G401 (cell line): Measurements from ENCODE around the gene STON2. TPM values are rescaled to one million over a fixed set of nuclear protein-coding genes. Genes with fewer than 3 reads are reported as not detected.

Experiments
- DNase-seq: peaks from one replicate; pipeline ENCODE4 v3.0.0-alpha.2; 2015; ENCODE audit warnings: low spot score
- in situ Hi-C: cut with HindIII; loops from 2 replicates; pipeline ENCODE4 v1.10.0; 2016; ENCODE audit warnings: low sequenced_read_pairs, mixed read lengths
- total RNA-seq: library from RNA; depleted of rRNA; stranded (reverse); fragments of >200 nt; shearing (Covaris generic); gene quantifications from 2 replicates; pipeline ENCODE4 v1.2.3, GENCODE V29; 2014

The STON2 gene
- total RNA-seq, 1 experiment from 2014 or later = 0.10 TPM

- no peak for DNase-seq
- in situ Hi-C loops = no loop called here
Measured at GRCh38 chr14:81313200-81313599, 86.9 kb downstream of the STON2 start.

- DNase-seq = no peak
- in situ Hi-C loops = no loop called here
Measured at GRCh38 chr14:81312289-81312876, 87.7 kb downstream of the STON2 start.

GRCh38 chr14:81311778-81312177, 88.3 kb downstream of the STON2 start:
- in situ Hi-C loops = no loop called here
- no peak for DNase-seq

GRCh38 chr14:81311141-81311540, 89.0 kb downstream of the STON2 start:
- no peak for DNase-seq
- in situ Hi-C loops = no loop called here

DNA sequence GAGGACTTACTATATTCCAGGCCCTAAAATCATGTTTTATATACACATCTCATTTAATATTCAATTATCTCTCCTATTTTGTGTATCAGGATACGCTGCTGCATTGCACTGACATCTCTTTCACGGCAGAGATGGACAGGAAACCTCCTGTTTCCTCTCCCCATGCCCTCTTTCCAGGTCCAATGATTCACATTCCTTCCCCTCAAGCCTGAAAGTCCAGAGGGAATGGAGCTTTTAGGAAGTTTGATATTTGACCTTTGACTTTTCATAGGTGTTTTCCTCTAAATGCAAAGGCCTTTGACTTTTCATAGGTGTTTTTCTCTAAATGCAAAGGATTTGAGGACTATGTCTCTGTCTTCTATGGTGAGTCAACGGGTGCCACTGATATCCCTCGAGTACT, 89.5 kb downstream of the STON2 start:
- DNase-seq = no peak
- in situ Hi-C loops = no loop called here

DNA sequence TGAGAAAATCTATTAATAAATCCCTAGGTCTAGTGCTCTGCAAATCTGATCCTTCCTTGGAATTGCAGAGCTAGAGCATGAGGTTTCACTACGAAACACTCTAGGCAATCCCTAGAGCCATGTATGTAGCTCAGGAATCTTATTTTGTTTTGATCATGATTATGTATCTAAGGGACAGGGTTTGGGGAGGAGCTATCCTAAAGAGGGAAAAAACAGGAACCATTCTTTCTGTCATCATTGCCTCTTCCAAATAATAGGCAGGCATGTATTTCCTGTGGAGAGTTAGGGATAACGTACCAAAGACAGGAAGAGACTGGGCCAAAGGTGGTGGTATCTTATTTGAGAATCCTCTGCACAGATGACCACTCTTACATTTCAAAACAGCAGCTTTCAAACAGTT, 90.6 kb downstream of the STON2 start:
- no peak for DNase-seq
- in situ Hi-C loops = no loop called here

DNA sequence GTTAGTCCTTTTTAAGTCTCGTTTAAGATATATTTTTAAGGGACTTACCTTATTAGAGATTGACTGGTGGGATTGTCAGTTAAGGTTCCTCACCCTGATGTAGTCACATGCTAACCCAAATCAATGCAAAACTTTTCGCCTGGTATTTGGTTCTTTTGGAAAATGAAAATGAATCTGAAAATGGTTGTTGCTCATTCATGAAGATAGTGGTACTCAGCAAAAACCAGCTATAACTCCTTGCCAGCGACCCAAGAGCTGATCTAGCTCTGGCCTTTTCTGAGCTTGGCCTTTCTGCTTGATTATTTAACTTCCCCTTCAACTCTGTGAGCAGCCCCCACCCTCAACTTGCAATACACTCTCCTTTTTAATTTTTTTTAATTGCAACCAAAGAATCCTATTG, 94.4 kb downstream of the STON2 start:
- no peak for DNase-seq
- in situ Hi-C loops = no loop called here

- in situ Hi-C loops = no loop called here
- no peak for DNase-seq
Measured at GRCh38 chr14:81305065-81305464, 95.1 kb downstream of the STON2 start.

- no peak for DNase-seq
- in situ Hi-C loops = no loop called here
Measured at GRCh38 chr14:81303258-81303935, 96.7 kb downstream of the STON2 start.

- in situ Hi-C loops = no loop called here
- DNase-seq = no peak
Measured at GRCh38 chr14:81302638-81303037, 97.5 kb downstream of the STON2 start.

GRCh38 chr14:81301813-81302212, 98.3 kb downstream of the STON2 start:
- in situ Hi-C loops = no loop called here
- DNase-seq = no peak

- in situ Hi-C loops = no loop called here
- no peak for DNase-seq
Measured at GRCh38 chr14:81301371-81301770, 98.8 kb downstream of the STON2 start.

DNA sequence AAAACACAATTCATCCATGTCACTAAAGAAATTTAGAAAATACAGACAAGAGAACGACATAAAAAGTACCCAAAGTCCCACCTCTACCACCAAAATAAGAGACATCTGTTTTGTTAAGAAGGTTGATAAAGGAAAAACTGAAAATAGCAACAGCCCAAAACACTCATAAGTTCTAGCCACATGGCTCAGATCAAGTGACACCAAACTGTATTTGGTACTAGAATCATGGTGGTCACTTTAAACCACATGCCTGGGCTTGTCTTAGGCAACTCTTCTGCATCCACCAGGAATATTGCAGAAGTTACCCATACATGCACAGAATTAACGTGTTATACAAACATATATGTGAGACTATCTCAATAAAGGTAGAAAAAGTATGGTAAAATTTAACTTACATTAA, 101.2 kb downstream of the STON2 start:
- no peak for DNase-seq
- in situ Hi-C loops = no loop called here

DNA sequence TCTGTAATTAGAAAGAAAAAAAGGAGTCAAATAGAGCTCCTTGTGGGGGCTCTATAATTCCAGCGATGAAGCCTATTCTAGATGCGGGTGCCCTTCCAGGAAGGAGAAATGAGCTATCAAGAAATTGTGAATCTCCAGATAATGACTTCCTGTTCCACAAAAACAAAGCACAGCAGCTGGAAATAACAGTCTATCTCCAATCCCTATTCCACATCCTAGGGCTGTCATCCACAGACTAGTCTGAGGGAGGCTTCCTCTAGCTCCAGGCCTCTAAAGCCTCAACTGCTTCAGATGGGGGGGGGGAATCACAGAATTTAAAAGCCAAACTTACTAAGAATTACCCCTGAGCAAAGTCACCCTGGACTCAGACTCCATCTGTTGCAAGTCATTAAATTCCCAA, 102.0 kb downstream of the STON2 start:
- DNase-seq = no peak
- in situ Hi-C loops = no loop called here

DNA sequence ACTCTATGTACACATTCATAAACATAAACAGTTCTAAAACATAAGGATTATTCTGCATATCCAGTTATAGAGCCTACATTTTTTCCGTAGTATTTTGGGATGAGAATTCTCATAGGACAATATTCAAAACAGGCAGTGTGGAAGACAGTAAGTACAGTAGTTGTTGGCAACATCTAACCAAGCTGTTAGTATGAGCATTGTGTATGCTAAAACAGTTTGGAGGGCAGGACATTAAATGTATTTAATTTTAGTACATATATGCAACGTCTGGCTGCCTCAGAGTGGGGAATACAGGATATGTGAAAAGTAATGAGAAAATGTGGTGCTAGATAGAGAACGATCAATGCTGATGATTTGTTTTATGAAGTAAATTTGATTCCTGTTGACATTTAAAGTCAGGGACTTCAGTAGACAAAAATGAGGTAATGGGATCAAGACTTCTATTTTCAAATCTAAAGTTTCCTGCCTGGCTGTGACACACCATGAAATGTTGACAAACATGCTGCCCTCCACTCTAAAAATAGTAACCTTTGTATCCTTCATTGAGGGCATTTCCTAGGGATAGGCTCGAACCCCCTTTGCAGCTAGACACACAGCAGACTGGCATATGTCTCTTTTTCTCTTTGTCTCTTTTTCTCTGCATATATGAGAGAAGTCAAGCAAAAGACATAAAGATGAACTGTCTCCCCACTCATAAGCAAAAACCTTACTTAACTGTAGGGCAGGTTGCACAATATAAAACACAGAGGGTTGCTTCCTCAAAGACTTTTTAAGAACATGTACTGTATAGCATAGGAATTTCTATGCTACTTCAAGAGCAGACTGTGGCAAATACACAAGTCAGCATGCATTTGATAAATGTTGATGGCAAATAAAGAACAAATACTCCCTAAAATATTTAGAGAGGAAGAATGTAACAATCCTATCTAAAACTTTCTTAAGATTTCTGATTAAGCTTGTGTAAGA, 103.9 kb downstream of the STON2 start:
- no peak for DNase-seq
- in situ Hi-C loops = no loop called here

DNA sequence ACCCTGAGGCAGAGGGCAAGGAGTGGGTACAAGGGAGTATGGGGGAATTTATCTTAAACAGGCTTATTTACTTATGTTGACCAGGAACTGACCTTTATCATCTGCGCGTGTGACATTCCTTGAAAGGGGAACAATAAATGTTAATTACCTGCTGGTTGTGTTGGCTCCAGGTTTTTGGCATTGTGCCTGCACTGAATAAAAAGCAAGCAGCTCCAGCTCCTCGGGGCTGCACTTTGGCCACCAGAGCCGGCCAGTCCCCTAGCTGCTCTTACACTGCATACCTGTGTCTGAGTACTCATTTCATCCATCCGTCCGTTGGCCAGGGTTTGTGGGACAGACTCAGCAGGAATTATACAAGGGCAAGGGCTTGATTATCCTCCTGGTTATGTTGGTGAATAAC, 110.6 kb downstream of the STON2 start:
- DNase-seq = no peak
- in situ Hi-C loops = no loop called here

DNA sequence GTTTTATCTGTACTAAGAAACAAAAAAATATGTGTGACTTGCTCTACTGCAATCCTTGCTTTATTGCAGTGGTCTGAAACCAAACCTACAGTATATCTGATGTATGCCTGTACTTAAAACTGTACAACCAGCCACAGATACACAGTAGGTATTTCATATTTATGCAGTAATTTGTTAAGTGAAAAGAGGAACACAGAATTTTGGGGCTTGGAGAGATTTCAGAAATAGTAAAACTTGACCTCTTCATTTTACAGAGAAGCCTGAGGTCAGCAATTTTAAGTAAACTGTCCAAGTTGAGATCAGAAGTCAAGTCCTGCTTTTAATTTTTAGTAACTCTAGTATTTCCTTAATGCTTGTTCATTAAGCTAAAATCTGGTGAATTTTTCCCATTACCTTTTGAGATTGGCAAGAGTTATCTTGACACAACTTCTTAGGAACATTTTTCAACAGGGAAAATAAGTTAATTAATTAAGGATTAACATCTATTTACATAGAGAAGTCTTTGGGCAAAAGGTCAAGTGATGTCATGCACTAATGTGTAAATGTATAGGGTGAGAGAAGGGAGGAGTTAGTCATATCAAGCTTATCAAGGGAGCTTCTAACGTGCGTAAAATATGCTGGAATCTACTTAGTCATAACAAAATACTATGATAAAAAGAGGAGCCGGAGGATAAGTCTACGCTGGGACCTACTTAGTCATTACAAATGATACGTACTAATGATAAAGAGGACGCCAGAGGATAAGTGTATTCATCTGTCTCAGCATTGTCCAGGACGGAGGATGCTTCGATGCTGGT, 113.4 kb downstream of the STON2 start:
- no peak for DNase-seq
- in situ Hi-C loops = no loop called here

GRCh38 chr14:81285245-81285644, 114.9 kb downstream of the STON2 start:
- in situ Hi-C loops = no loop called here
- DNase-seq = no peak

- in situ Hi-C loops = no loop called here
- peak; percentile 12 for DNase-seq
Measured at GRCh38 chr14:81281332-81281731, 118.8 kb downstream of the STON2 start.
